Psoas muscle (tissue), 8 donors: ENCODE results near the gene NRN1L. TPM values are rescaled to one million over a fixed set of nuclear protein-coding genes. Genes with fewer than 3 reads are reported as not detected.

Source experiments
- ATAC-seq, 4 donors: fragments of 200-7000 bp; cut with Tn5 transposase; one replicate each; pipeline ENCODE4 v1.9.1; 2020; ENCODE audit warnings: moderate library complexity in 3 of 4, mild to moderate bottlenecking in 2 of 4
- DNase-seq, 2 donors: peaks; one replicate each; pipeline ENCODE4 v3.0.0-alpha.2; 2020
- H3K27ac ChIP-seq: fragments of 200-600 bp; one replicate; pipeline ENCODE4 v1.8.0; 2022
- H3K27me3 ChIP-seq, 3 donors: fragments of 200-600 bp in 1 of 3; one replicate each; pipeline versions ENCODE4 v1.6.1 to v1.8.0; 2013 to 2022; ENCODE audit warnings: low read length in 2 of 3, mild to moderate bottlenecking in 2 of 3, moderate library complexity in 1 of 3; ENCODE audit not compliant: insufficient read depth in 3 of 3
- H3K36me3 ChIP-seq, 2 donors: fragments of 200-600 bp in 1 of 2; one replicate each; pipeline versions ENCODE4 v1.6.1 to v1.8.0; 2013 to 2022; ENCODE audit warnings: low read depth in 1 of 2, mild to moderate bottlenecking in 1 of 2, moderate library complexity in 1 of 2; ENCODE audit not compliant: insufficient read depth in 1 of 2
- H3K4me1 ChIP-seq: fragments of 200-600 bp; one replicate; pipeline ENCODE4 v1.8.0; 2022
- H3K4me3 ChIP-seq: fragments of 200-600 bp; one replicate; pipeline ENCODE4 v1.8.0; 2022; ENCODE audit warnings: mild to moderate bottlenecking
- H3K9me3 ChIP-seq: fragments of 200-600 bp; one replicate; pipeline ENCODE4 v1.8.0; 2022
- WGBS, 3 donors: extraction: QIAGEN DNeasy Blood & Tissue Kit; methylation state at CpG; one replicate each; pipeline versions ENCODE4 v1.1.6 to v1.1.7; 2013; 5-methylcytosine and 5-hydroxymethylcytosine counted together
- intact Hi-C, 2 donors: fragments of 100-400 bp; cut with DNase I; formaldehyde crosslinking; loops; one replicate each; pipeline versions ENCODE4 v1.11.0 to v1.14.2; 2022
- polyA plus RNA-seq, 3 donors: library from polyadenylated mRNA; stranded (reverse); fragments of 200-250 nt; gene quantifications; one replicate each; pipeline ENCODE4 v1.2.3, GENCODE V29; 2013
- total RNA-seq, 4 donors: library from RNA; stranded (reverse); fragmentation: NEBNext Ultra II Directional in 2 of 4; extraction: Animal tissue kit (Norgen Biotek cat#: 25700) in 2 of 4; gene quantifications; one replicate each; pipeline versions ENCODE4 v1.2.1 to v1.2.4, GENCODE V29; 2021 to 2023
- TF ChIP-seq, protein P1 (sequence below): fragments of 200-600 bp; IDR thresholded peaks from one replicate; pipeline ENCODE4 v1.8.0; 2022; ENCODE audit warnings: antibody characterized with exemption
- donor health status: healthy with polysubstance abuse.
- donor health status: DM: no; HTN: no; CAD: no; lungs with moderate emphysema.
- donor health status: Bipolar disorder and iron deficiency.
- donor health status: healthy.
- donor health status: DM: yes; HTN: yes; CAD: no.
- donor health status: DM: no; HTN: no; CAD: no.
- donor health status: DM: no; HTN: no; CAD: no.
- donor health status: DM: yes; HTN: yes; CAD: no.

The NRN1L gene
- total and polyA plus RNA-seq, 7 donors = 0.23 to 1.1 (median 0.38) TPM; not detected in 2

DNA sequence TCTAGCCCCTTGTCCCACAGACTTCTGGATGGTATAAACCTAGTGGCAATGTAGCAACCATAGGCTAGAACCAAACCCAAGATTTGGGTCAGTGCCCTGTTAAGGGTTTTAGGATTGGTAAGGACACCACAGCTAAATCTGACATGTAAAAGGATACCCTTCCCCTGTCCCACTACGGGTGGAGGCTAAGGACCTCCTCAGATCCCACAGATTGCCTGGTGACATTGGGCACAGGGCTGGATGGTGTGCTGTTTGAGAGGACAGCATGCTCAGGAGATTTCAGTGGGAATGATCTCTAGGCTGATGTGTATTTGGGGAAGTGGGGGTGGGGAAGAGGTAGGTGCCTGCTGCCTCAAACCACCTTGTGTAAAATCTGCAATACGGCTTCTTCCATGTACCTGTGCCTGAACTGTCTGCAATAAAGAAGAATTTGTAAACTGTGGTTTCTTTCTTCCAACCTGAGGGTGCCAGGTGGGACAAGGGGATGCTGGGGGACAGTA is 12.5 kb upstream of the NRN1L start:
- no peak for DNase-seq
- 49 to 64% (median 59%) methylated on average over 2 of the region's 2 CpGs for WGBS, 3 donors
- Histone ChIP-seq H3K36me3 (peaks cover 2 to 65% of the 10 kb centered on the region in 2 donors), H3K4me3 (peak overlapping the region; percentile 100), H3K27me3 (no peaks in the 10 kb centered on the region), H3K9me3 (no peaks in the 10 kb centered on the region), H3K4me1 (peaks cover 30% of the 10 kb centered on the region), H3K27ac (peak overlapping the region; percentile 87)
- TF ChIP-seq, protein P1, sequence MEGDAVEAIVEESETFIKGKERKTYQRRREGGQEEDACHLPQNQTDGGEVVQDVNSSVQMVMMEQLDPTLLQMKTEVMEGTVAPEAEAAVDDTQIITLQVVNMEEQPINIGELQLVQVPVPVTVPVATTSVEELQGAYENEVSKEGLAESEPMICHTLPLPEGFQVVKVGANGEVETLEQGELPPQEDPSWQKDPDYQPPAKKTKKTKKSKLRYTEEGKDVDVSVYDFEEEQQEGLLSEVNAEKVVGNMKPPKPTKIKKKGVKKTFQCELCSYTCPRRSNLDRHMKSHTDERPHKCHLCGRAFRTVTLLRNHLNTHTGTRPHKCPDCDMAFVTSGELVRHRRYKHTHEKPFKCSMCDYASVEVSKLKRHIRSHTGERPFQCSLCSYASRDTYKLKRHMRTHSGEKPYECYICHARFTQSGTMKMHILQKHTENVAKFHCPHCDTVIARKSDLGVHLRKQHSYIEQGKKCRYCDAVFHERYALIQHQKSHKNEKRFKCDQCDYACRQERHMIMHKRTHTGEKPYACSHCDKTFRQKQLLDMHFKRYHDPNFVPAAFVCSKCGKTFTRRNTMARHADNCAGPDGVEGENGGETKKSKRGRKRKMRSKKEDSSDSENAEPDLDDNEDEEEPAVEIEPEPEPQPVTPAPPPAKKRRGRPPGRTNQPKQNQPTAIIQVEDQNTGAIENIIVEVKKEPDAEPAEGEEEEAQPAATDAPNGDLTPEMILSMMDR = no peak
- peak in 1 of 4 donors; percentile 5 for ATAC-seq
- intact Hi-C loops = no loop called here

DNA sequence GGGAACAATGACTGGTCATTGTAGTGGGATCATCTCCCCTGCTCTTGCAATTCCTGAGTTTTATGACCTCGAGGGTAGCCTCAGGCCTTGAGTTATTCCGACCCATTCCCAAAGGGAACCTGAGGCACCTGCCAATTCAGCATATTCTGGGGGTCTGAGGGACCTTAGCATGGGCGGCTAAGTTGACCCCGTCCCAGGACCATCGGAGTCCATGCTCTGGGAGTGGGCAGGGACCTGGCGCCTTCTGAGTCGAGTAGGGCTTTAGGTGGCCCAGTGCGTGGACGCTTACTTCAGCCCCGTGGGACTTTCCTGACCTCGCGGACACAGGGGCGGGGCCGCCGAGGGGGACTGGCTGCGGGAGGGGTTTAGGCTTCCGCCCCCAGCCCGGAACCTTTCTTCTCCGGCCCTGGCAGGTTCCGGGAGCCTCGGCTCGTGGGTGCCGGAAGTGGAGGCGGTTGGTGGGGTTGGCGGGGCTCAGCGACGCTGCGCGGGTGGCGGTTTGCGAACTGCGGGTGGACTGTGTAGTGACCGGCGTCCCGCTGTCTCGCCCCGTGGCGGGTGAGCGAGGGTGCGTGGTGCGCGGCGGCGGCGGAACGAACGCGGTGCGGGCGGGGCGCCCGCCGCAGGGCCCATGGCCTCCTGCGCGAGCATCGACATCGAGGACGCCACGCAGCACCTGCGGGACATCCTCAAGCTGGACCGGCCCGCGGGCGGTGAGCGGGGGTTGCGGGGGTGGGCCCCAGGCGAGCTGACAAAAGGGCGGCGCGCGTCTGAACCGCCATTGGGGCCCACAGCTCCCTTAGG is 11.9 kb upstream of the NRN1L start, which contains the start of gene EDC4:
Gene EDC4 (plus strand): TSS at position 422 of the 804 bp plus-strand sequence. CDS start 210 bp downstream, at position 632.
- DNase-seq = peak; percentile 89 to 94
- peak within 1 kb of the TSS; percentile 100 for H3K4me3 ChIP-seq
- ATAC-seq = peak; percentile 90 to 95 (median 94)
- 1 to 2% (median 1%) methylated on average over 45 to 72 of the region's 72 CpGs for WGBS, 3 donors
- intact Hi-C loops = no loop called here
- H3K4me1 ChIP-seq = peaks cover 30% of the 10 kb centered on the region
- H3K36me3 ChIP-seq = peaks cover 5 to 65% of the 10 kb centered on the region in 2 donors
- no peaks in the 10 kb centered on the region for H3K27me3 ChIP-seq
- no peaks in the 10 kb centered on the region for H3K9me3 ChIP-seq
- H3K27ac ChIP-seq = peak within 1 kb of the TSS; percentile 87
- TF ChIP-seq, protein P1 = no peak

DNA sequence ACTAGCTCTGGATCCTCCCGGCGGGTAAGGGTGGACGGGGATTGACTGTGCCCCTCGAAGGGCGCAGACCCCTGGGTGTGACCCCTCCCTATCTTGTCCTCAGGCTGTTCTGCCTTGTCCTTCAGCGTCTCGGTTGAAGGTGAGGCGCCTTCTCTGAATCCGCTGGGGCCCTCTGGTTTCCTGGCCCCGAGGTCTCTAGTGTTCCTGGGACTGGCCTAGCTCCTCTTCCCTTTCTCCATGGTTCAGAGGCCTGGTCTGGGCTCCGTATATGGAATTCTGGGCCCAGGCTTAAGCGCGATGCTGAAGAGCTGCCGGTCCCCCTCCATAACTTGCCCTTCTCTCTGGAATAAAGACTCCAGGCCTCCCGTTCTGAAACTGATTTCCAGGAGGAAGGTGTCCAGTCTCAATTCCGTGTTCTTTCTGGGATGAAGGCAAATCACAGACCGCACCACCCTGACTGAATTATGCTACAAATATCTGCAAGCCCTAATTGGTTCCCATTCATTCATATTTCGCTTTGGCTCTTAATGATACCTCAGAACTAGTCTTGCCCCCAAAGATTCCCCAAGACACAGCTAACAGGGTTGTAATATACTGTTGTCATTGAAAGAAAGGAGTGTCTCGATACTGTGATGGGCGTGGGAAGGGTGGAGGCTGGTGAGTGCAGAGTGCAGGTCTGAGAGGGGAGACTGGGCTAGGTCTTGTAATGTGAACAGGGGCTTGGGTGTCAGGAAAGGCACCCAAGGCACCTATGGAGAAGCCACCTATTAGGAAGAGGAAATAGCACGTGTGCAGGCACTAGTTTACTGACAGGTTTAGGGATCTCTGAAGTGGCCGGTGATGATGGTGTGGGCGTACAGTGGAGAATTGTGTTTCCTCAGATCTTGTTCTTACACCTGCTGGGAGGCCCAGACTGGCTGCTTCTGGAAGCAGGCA is 11.0 kb upstream of the NRN1L start:
- DNase-seq = no peak
- 11 to 12% (median 11%) methylated on average over 23 of the region's 23 CpGs for WGBS, 3 donors
- TF ChIP-seq, protein P1 = no peak
- H3K4me1 ChIP-seq = peaks cover 30% of the 10 kb centered on the region
- no peaks in the 10 kb centered on the region for H3K9me3 ChIP-seq
- peaks cover 2 to 65% of the 10 kb centered on the region in 2 donors for H3K36me3 ChIP-seq
- H3K27ac ChIP-seq = peak overlapping the region; percentile 87
- intact Hi-C loops = no loop called here
- H3K27me3 ChIP-seq = no peaks in the 10 kb centered on the region
- ATAC-seq = peak in 3 of 4 donors; percentile 8 to 31 (median 18)
- peak overlapping the region; percentile 100 for H3K4me3 ChIP-seq

GRCh38 chr16:67874372-67874771 is 10.3 kb upstream of the NRN1L start:
- Histone ChIP-seq H3K9me3 (no peaks in the 10 kb centered on the region), H3K27me3 (no peaks in the 10 kb centered on the region), H3K27ac (peak overlapping the region; percentile 87), H3K4me3 (peak overlapping the region; percentile 100), H3K4me1 (peaks cover 31% of the 10 kb centered on the region), H3K36me3 (peaks cover 4 to 65% of the 10 kb centered on the region in 2 donors)
- TF ChIP-seq, protein P1 = no peak
- intact Hi-C loops = no loop called here
- no peak for DNase-seq
- 36 to 44% (median 39%) methylated on average over 3 of the region's 3 CpGs for WGBS, 3 donors
- no peak for ATAC-seq
